HFFc6 (cell line): Measurements from ENCODE around the gene PARVA. TPM values are rescaled to one million over a fixed set of nuclear protein-coding genes. Genes with fewer than 3 reads are reported as not detected.

Source experiments
- DNase-seq: peaks from one replicate; pipeline ENCODE4 v3.0.0-alpha.2; 2018
- H3K27ac Mint-ChIP-seq: 2 replicates; pipeline ENCODE4 v1.8.0; 2020; ENCODE audit warnings: mild to moderate bottlenecking, mixed read lengths
- H3K27me3 Mint-ChIP-seq: 2 replicates; pipeline ENCODE4 v1.8.0; 2021; ENCODE audit warnings: mild to moderate bottlenecking, moderate library complexity, mixed read lengths; ENCODE audit not compliant: insufficient read depth
- H3K36me3 Mint-ChIP-seq: 2 replicates; pipeline ENCODE4 v1.8.0; 2021; ENCODE audit warnings: low read depth, mixed read lengths
- H3K4me1 Mint-ChIP-seq: 2 replicates; pipeline ENCODE4 v1.8.0; 2020; ENCODE audit warnings: low read depth, mixed read lengths
- H3K4me3 Mint-ChIP-seq: 2 replicates; pipeline ENCODE4 v1.8.0; 2020; ENCODE audit warnings: mild to moderate bottlenecking, moderate library complexity, mixed read lengths
- H3K9me3 Mint-ChIP-seq: 2 replicates; pipeline ENCODE4 v1.8.0; 2020; ENCODE audit warnings: mild to moderate bottlenecking, mixed read lengths
- total RNA-seq, 6 experiments: library from RNA; stranded (reverse); fragmentation: NEBNext Ultra II Directional; extraction: Animal tissue kit (Norgen Biotek cat#: 25700); gene quantifications; 2 replicates in 1 of 6; 3 replicates in 5 of 6; pipeline ENCODE4 v1.2.3, GENCODE V29; 2021
- TF ChIP-seq, protein P1 (sequence below): fragments of 200-600 bp; sonication (generic); IDR thresholded peaks from 2 replicates; pipeline ENCODE4 v1.5.0; 2021; ENCODE audit warnings: antibody characterized with exemption, mild to moderate bottlenecking

Gene PARVA
- total RNA-seq, 6 experiments from 2014 or later, result 150 to 237 (median 184) TPM

DNA sequence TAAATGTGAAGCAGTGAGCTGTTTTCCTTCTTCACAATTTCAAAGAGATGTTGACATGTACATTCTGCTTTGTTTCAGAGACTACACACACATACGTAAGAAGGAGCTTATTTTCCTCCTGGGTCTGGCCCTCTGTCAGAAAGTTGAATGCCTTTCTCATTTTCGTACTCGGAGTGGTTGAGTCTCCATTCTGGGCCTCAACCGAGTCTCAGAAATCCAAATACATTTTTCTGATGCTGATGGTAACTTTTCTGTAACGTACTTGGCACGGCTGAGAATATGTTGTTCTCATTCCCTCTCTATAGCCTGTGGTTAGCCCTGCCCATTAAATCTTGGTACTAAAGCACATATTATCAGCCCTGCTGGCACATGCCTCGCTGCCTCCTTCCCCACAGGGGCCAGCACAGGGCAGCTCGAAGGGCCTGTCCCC is 25.3 kb downstream of the PARVA start:
- Mint-ChIP-seq H3K36me3 (peaks cover 14% of the 10 kb centered on the region), H3K9me3 (no peaks in the 10 kb centered on the region), H3K4me3 (no peak overlapping the region), H3K27ac (peak overlapping the region; percentile 41; the same call in 1 of the 2 replicates), H3K27me3 (no peaks in the 10 kb centered on the region; the same call in none of the 2 replicates), H3K4me1 (peaks cover 71% of the 10 kb centered on the region)
- no peak for DNase-seq
- TF ChIP-seq, protein P1, sequence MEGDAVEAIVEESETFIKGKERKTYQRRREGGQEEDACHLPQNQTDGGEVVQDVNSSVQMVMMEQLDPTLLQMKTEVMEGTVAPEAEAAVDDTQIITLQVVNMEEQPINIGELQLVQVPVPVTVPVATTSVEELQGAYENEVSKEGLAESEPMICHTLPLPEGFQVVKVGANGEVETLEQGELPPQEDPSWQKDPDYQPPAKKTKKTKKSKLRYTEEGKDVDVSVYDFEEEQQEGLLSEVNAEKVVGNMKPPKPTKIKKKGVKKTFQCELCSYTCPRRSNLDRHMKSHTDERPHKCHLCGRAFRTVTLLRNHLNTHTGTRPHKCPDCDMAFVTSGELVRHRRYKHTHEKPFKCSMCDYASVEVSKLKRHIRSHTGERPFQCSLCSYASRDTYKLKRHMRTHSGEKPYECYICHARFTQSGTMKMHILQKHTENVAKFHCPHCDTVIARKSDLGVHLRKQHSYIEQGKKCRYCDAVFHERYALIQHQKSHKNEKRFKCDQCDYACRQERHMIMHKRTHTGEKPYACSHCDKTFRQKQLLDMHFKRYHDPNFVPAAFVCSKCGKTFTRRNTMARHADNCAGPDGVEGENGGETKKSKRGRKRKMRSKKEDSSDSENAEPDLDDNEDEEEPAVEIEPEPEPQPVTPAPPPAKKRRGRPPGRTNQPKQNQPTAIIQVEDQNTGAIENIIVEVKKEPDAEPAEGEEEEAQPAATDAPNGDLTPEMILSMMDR, result no peak

DNA sequence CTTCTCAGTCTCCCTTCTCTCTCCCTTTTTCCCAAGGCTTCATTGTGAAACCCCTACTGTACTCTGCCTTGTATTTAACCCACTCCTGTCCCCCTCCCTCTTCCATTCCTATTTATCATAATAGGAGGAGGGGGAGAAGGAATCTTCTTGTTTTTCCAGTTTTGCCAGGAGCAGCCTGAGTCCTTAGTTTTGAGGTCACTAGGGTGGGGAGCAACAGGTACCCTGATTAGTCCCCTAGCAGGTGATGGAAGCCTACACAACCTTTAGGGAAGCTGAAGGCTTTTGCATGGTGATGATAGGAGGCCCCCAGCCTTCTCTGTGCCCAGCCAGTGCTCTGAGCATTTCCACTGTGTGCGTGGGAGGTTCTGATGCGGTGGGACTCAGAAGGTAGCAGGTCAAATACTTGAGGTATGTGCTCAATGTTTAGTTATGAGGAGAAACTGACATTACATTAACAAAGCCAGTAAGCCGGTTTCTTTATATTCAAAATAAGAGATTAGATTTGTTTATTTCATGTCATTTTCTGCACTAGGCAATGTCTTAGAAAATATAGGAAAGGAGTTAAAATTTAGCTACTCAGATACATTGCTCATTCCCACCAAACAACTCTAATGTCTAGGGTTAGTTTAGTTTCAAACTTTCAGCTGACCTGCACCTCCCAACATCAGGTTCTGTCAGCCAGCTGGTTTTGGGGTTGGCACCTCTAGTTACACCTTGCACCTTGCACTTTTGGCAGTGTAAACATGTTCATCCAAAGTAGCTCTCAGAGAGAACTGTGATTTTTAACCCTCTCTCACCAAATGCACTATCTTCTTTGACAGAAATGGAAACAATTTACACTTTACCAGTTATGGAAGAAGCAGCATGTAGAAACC is 26.0 kb downstream of the PARVA start:
- Mint-ChIP-seq H3K36me3 (peaks cover 14% of the 10 kb centered on the region), H3K4me3 (no peak overlapping the region), H3K9me3 (no peaks in the 10 kb centered on the region), H3K27me3 (no peaks in the 10 kb centered on the region; the same call in none of the 2 replicates), H3K4me1 (peaks cover 71% of the 10 kb centered on the region), H3K27ac (peak overlapping the region; percentile 41; the same call in 1 of the 2 replicates)
- TF ChIP-seq, protein P1, result no peak
- DNase-seq, result no peak

DNA sequence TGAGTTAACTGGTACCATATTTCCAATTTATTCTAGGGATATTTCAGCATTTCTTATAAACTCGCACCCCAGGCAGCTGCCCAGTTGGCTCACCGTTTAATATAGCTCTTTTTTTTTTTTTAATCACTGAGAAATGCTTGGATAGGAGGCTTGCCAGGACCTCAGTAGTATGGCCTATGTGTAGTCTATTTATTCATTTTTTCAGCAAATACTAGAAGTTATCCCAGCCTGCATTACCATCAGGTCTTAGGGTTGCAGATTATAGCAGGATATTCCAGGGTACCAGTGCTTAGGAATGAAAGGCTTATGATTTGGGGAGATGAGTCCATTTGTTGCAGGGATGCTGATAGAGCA is 26.6 kb downstream of the PARVA start:
- no peak for DNase-seq
- peaks cover 14% of the 10 kb centered on the region for H3K36me3 Mint-ChIP-seq
- TF ChIP-seq, protein P1, result no peak
- no peaks in the 10 kb centered on the region; the same call in none of the 2 replicates for H3K27me3 Mint-ChIP-seq
- no peaks in the 10 kb centered on the region for H3K9me3 Mint-ChIP-seq
- H3K4me1 Mint-ChIP-seq, result peaks cover 71% of the 10 kb centered on the region
- no peak overlapping the region for H3K4me3 Mint-ChIP-seq
- peak overlapping the region; percentile 36; the same call in 1 of the 2 replicates for H3K27ac Mint-ChIP-seq

DNA sequence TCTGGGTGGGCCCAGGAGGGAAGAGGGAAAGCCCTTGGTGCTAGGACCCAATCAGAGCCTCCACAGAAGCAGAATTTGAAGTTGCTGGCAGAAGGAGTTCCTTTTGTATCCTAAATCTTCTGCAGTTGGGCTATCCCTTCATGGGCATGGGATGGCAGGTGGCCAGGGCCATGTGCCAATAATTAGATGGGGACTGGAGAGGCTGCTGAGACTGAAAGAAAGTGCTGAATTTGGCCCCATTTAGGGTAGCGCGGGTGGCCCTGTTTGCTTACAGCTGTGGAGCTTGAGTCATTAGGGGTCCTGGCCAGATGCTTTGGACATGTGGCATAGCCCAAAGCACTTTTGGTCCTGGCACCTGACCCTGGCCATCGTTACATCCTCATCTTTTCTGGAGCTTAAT is 27.1 kb downstream of the PARVA start:
- peaks cover 14% of the 10 kb centered on the region for H3K36me3 Mint-ChIP-seq
- DNase-seq, result no peak
- H3K27ac Mint-ChIP-seq, result peak overlapping the region; percentile 36; the same call in 1 of the 2 replicates
- no peaks in the 10 kb centered on the region; the same call in none of the 2 replicates for H3K27me3 Mint-ChIP-seq
- no peaks in the 10 kb centered on the region for H3K9me3 Mint-ChIP-seq
- H3K4me3 Mint-ChIP-seq, result no peak overlapping the region
- peaks cover 74% of the 10 kb centered on the region for H3K4me1 Mint-ChIP-seq
- TF ChIP-seq, protein P1, result no peak

DNA sequence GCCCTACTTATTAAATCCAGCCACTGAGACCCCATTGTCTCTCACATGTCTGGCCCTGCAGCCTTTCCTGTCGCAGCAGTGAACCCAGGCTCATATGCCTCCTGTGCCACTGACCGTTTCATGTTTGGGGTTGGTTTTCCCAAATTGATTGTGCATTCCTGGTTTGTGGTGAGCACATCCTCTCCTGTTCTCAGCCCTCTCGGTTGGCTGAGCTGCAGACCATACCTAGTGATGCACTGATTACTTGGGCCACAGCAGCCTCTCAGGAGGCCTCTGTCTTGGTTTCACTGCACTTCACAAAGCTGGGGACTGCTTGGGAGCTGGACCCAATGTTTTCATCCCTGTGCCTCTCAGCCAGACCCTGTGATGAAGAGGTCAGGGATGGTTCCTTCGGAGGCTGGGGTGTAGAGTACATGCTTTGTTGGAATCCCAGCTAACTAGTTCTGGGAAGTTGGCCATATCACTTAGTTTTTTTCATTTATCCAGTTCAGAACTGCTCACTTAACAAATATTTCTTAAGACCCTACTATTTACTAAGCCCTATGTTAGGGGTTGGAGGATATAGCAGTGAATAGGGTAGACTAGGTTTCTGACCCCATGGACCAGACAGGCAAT is 30.9 kb downstream of the PARVA start:
- DNase-seq, result no peak
- H3K9me3 Mint-ChIP-seq, result no peaks in the 10 kb centered on the region

More for the DNA sequence above, 30.9 kb downstream of the PARVA start:
- TF ChIP-seq, protein P1, result no peak
- H3K36me3 Mint-ChIP-seq, result peaks cover 6% of the 10 kb centered on the region; the same call in 1 of the 2 replicates
- no peak overlapping the region for H3K4me3 Mint-ChIP-seq
- peaks cover 82% of the 10 kb centered on the region for H3K4me1 Mint-ChIP-seq
- peak overlapping the region; percentile 24 for H3K27ac Mint-ChIP-seq
- H3K27me3 Mint-ChIP-seq, result peaks cover 1% of the 10 kb centered on the region; the same call in 1 of the 2 replicates
